Mesenchymal stem cell (in vitro differentiated cells and primary cell): ENCODE results near the gene HORMAD1.

Experiments used
- DNase-seq: peaks from one replicate; pipeline ENCODE4 v3.0.0-alpha.2; 2013
- H2AFZ ChIP-seq: one replicate; pipeline ENCODE4 v1.6.1; 2013; ENCODE audit warnings: low read depth, mild to moderate bottlenecking, control low read depth, inconsistent platforms, low read length, moderate library complexity
- H2AK5ac ChIP-seq: 2 replicates; pipeline ENCODE4 v1.6.1; 2013; ENCODE audit warnings: low read length, moderate library complexity, mild to moderate bottlenecking, inconsistent platforms; ENCODE audit not compliant: severe bottlenecking
- H2BK120ac ChIP-seq: one replicate; pipeline ENCODE4 v1.6.1; 2013; ENCODE audit warnings: low read depth, mild to moderate bottlenecking, inconsistent platforms, low read length, moderate library complexity
- H2BK12ac ChIP-seq, 2 experiments: one replicate each; pipeline ENCODE4 v1.6.1; 2013; ENCODE audit warnings: inconsistent platforms in 2 of 2, low read length in 2 of 2, mild to moderate bottlenecking in 2 of 2, moderate library complexity in 2 of 2, control low read depth in 1 of 2
- H2BK15ac ChIP-seq: one replicate; pipeline ENCODE4 v1.6.1; 2013; ENCODE audit warnings: mild to moderate bottlenecking, low read depth, inconsistent platforms; ENCODE audit not compliant: poor library complexity, severe bottlenecking
- H2BK5ac ChIP-seq: 2 replicates; pipeline ENCODE4 v1.6.1; 2013; ENCODE audit warnings: low read depth, mild to moderate bottlenecking, low read length, control low read depth, inconsistent platforms; ENCODE audit not compliant: poor library complexity, severe bottlenecking
- H3K14ac ChIP-seq, 2 experiments: one replicate each; pipeline ENCODE4 v1.6.1; 2013; ENCODE audit warnings: inconsistent platforms in 2 of 2, low read length in 2 of 2, control low read depth in 1 of 2, mild to moderate bottlenecking in 1 of 2, moderate library complexity in 1 of 2
- H3K18ac ChIP-seq, 2 experiments: one replicate each; pipeline ENCODE4 v1.6.1; 2013; ENCODE audit warnings: inconsistent platforms in 2 of 2, low read length in 2 of 2, control low read depth in 1 of 2, low read depth in 1 of 2, mild to moderate bottlenecking in 1 of 2
- H3K23ac ChIP-seq, 2 experiments: one replicate each; pipeline ENCODE4 v1.6.1; 2013; ENCODE audit warnings: inconsistent platforms in 2 of 2, low read length in 2 of 2, mild to moderate bottlenecking in 2 of 2, moderate library complexity in 2 of 2, control low read depth in 1 of 2
- H3K27ac ChIP-seq: 2 replicates; pipeline ENCODE4 v1.5.1; 2013; ENCODE audit warnings: mild to moderate bottlenecking, moderate library complexity, low read length, control low read depth, inconsistent platforms; ENCODE audit not compliant: poor library complexity, severe bottlenecking
- H3K27me3 ChIP-seq, 2 experiments: 2 replicates each; pipeline versions ENCODE4 v1.6.1 to v1.7.0; 2013; ENCODE audit warnings: low read length in 2 of 2, mild to moderate bottlenecking in 2 of 2, moderate library complexity in 2 of 2, control low read depth in 1 of 2, inconsistent platforms in 1 of 2; ENCODE audit not compliant: control insufficient read depth in 1 of 2, insufficient read depth in 1 of 2
- H3K36me3 ChIP-seq, 2 experiments: 2 replicates each; pipeline versions ENCODE4 v1.6.1 to v1.7.0; 2013; ENCODE audit warnings: low read length in 2 of 2, control low read depth in 1 of 2, inconsistent platforms in 1 of 2, low read depth in 1 of 2, mild to moderate bottlenecking in 1 of 2; ENCODE audit not compliant: insufficient read depth in 2 of 2, control insufficient read depth in 1 of 2
- H3K4ac ChIP-seq, 2 experiments: one replicate each; pipeline ENCODE4 v1.6.1; 2013; ENCODE audit warnings: inconsistent platforms in 2 of 2, low read length in 2 of 2, mild to moderate bottlenecking in 2 of 2, moderate library complexity in 2 of 2, control low read depth in 1 of 2, low read depth in 1 of 2
- H3K4me1 ChIP-seq: 2 replicates; pipeline ENCODE4 v1.6.1; 2013; ENCODE audit warnings: low read depth, low read length, control low read depth; ENCODE audit not compliant: control insufficient read depth, insufficient read depth
- H3K4me2 ChIP-seq: 2 replicates; pipeline ENCODE4 v1.6.1; 2013; ENCODE audit warnings: low read length, mild to moderate bottlenecking, inconsistent platforms; ENCODE audit not compliant: poor library complexity, severe bottlenecking
- H3K4me3 ChIP-seq, 2 experiments: 2 replicates each; pipeline versions ENCODE4 v1.5.1 to v1.7.0; 2013; ENCODE audit warnings: low read length in 2 of 2, mild to moderate bottlenecking in 2 of 2, control low read depth in 1 of 2, low read depth in 1 of 2; ENCODE audit not compliant: insufficient read depth in 1 of 2
- H3K79me1 ChIP-seq: replicated peaks from 2 replicates; pipeline ENCODE4 v1.6.1; 2013; ENCODE audit warnings: mild to moderate bottlenecking, control low read depth, low read length, inconsistent platforms; ENCODE audit not compliant: poor library complexity, severe bottlenecking
- H3K9ac ChIP-seq: 2 replicates; pipeline ENCODE4 v1.7.0; 2013; ENCODE audit warnings: mild to moderate bottlenecking, low read length, moderate library complexity
- H3K9me3 ChIP-seq: 2 replicates; pipeline ENCODE4 v1.7.0; 2013; ENCODE audit warnings: mild to moderate bottlenecking, low read length; ENCODE audit not compliant: control insufficient read depth
- H4K8ac ChIP-seq: one replicate; pipeline ENCODE4 v1.6.1; 2013; ENCODE audit warnings: inconsistent platforms, mild to moderate bottlenecking, low read length, moderate library complexity
- H4K91ac ChIP-seq: one replicate; pipeline ENCODE4 v1.6.1; 2013; ENCODE audit warnings: mild to moderate bottlenecking, low read length, inconsistent platforms
- WGBS: methylation state at CpG from one replicate; pipeline ENCODE4 v1.1.7; 2013; ENCODE audit warnings: mixed read lengths; 5-methylcytosine and 5-hydroxymethylcytosine counted together

The HORMAD1 gene

DNA sequence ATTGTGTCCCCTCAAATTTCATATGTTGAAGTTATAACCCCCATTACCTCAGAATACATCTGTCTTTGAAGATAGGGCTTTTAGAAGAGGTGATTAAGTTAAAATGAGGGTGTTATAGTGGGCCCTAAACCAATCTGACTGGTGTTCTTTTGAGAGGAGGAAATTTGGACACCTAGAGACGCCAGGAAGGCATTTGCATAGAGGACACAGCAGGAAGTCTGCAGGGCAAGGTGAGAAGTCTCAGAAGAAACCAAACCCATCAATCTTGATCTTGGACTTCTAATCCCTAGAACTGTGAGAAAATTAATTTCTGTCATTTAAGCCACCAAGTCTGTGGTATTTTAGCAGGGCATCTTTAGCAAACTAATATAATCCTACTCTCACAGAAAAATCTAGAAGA, 36.8 kb downstream of the HORMAD1 start:
- Histone ChIP-seq H2BK15ac (no peak overlapping the region), H3K4me3 (no peak overlapping the region), H2AFZ (no peak overlapping the region), H3K79me1 (peaks cover 10% of the 10 kb centered on the region), H3K18ac (no peak overlapping the region), H2BK12ac (no peak overlapping the region), H3K9me3 (no peaks in the 10 kb centered on the region), H2AK5ac (no peak overlapping the region), H2BK120ac (no peak overlapping the region), H3K4me1 (no peaks in the 10 kb centered on the region), H3K4ac (no peak overlapping the region), H4K8ac (no peak overlapping the region), H3K36me3 (peaks cover 13 to 28% of the 10 kb centered on the region in 2 experiments), H3K4me2 (no peak overlapping the region), H3K9ac (no peak overlapping the region), H4K91ac (no peak overlapping the region), H3K27me3 (no peaks in the 10 kb centered on the region), H2BK5ac (no peak overlapping the region), H3K14ac (no peak overlapping the region), H3K23ac (no peak overlapping the region), H3K27ac (no peak overlapping the region)
- no peak for DNase-seq
- WGBS: 92% methylated on average over 1 of the region's 1 CpG

GRCh38 chr1:150678988-150679387, 41.7 kb downstream of the HORMAD1 start:
- Histone ChIP-seq H2BK15ac (no peak overlapping the region), H3K4me2 (no peak overlapping the region), H3K4me3 (no peak overlapping the region), H2BK5ac (no peak overlapping the region), H4K8ac (no peak overlapping the region), H3K18ac (no peak overlapping the region), H2AFZ (no peak overlapping the region), H3K9ac (no peak overlapping the region), H3K14ac (no peak overlapping the region), H4K91ac (no peak overlapping the region), H3K36me3 (peaks cover 7 to 14% of the 10 kb centered on the region in 2 experiments), H3K79me1 (peaks cover 18% of the 10 kb centered on the region), H3K9me3 (no peaks in the 10 kb centered on the region), H2BK120ac (no peak overlapping the region), H3K4me1 (no peaks in the 10 kb centered on the region), H2BK12ac (no peak overlapping the region), H3K27me3 (no peaks in the 10 kb centered on the region), H3K27ac (no peak overlapping the region), H3K4ac (no peak overlapping the region), H2AK5ac (no peak overlapping the region), H3K23ac (no peak overlapping the region)
- DNase-seq: no peak
- no CpG with 5 or more reads among the region's 1 CpG for WGBS

DNA sequence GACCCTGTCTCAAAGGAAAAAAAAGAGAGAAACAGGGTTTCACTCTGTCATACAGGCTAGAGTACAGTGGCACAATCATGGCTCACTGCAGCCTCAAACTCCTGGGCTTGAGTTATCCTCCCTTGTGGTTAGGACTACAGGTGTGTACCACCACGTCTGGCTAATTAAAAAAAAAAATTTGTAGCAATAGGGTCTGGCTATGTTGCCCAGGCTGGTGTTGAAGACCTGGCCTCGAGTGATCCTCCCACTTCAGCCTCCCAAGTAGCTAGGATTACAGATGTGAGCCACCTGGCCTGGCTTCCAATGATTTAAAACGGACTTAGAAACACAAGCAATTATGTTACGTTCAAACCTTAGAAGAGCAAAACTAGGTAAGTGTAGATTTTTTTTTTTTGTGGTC, 45.8 kb downstream of the HORMAD1 start:
- Histone ChIP-seq H3K4ac (no peak overlapping the region), H3K23ac (no peak overlapping the region), H2BK5ac (no peak overlapping the region), H3K4me3 (no peak overlapping the region), H2BK15ac (no peak overlapping the region), H2AK5ac (no peak overlapping the region), H2BK120ac (no peak overlapping the region), H2BK12ac (no peak overlapping the region), H3K4me2 (no peak overlapping the region), H3K9me3 (no peaks in the 10 kb centered on the region), H3K36me3 (peaks cover 0 to 6% of the 10 kb centered on the region in 2 experiments), H3K79me1 (peaks cover 15% of the 10 kb centered on the region), H3K9ac (no peak overlapping the region), H3K18ac (no peak overlapping the region), H4K8ac (no peak overlapping the region), H3K4me1 (no peaks in the 10 kb centered on the region), H3K14ac (no peak overlapping the region), H2AFZ (no peak overlapping the region), H3K27ac (no peak overlapping the region), H3K27me3 (no peaks in the 10 kb centered on the region), H4K91ac (no peak overlapping the region)
- no peak for DNase-seq
- WGBS: 96% methylated on average over 2 of the region's 4 CpGs

GRCh38 chr1:150663321-150663720, 57.4 kb downstream of the HORMAD1 start:
- H2BK120ac ChIP-seq: no peak overlapping the region
- WGBS: 97% methylated on average over 6 of the region's 7 CpGs
- no peak overlapping the region for H4K8ac ChIP-seq

More at GRCh38 chr1:150663321-150663720, 57.4 kb downstream of the HORMAD1 start:
- Histone ChIP-seq H3K4me1 (no peaks in the 10 kb centered on the region), H2BK5ac (no peak overlapping the region), H3K9ac (no peak overlapping the region), H3K79me1 (peaks cover 3% of the 10 kb centered on the region), H3K4ac (no peak overlapping the region), H3K4me3 (no peak overlapping the region), H3K9me3 (no peaks in the 10 kb centered on the region), H3K36me3 (peaks cover 4 to 33% of the 10 kb centered on the region in 2 experiments), H3K27me3 (no peaks in the 10 kb centered on the region), H2BK12ac (no peak overlapping the region), H3K18ac (no peak overlapping the region), H3K14ac (no peak overlapping the region), H3K4me2 (no peak overlapping the region), H2BK15ac (no peak overlapping the region), H3K27ac (no peak overlapping the region), H3K23ac (no peak overlapping the region), H2AK5ac (no peak overlapping the region), H4K91ac (no peak overlapping the region), H2AFZ (no peak overlapping the region)
- DNase-seq: no peak
